Stimulated activated CD8-positive, alpha-beta memory T cell treated with anti-CD3 and anti-CD28 coated beads, Interleukin-7, amount 100 ng/mL, for 48 hours (primary cell): ENCODE data around the gene TMEM14A.

Source experiments
- DNase-seq, 2 donors: peaks; one replicate each; pipeline ENCODE4 v3.0.0-alpha.2; 2020; ENCODE audit warnings: low read depth in 1 of 2; ENCODE audit errors: extremely low read depth in 1 of 2

TMEM14A gene

GRCh38 chr6:52733172-52733571 lies 62.3 kb downstream of the TMEM14A start:
- no peak for DNase-seq

- no peak for DNase-seq
These were observed 63.2 kb downstream of the TMEM14A start for GRCh38 chr6:52734072-52734471.

DNA sequence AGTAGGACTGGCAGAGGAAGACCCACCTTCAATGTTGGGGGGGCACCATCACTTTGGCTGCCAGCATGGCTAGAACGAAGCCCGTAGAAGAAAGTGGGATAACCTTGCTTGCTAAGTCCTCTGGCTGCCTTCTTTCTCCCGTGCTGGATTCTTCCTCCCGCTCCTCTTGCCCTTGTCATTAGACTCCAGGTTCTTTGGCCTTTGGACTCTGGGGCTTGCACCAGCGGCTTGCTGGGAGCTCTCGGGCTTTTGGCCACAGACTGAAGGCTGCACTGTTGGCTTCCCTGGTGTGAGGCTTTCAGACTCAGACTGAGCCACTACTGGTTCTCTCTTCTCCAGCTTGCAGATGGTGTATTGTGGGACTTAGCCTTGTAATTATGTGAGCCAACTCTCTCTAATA lies 64.2 kb downstream of the TMEM14A start:
- no peak for DNase-seq

GRCh38 chr6:52736145-52736544 lies 65.2 kb downstream of the TMEM14A start:
- DNase-seq: no peak
